Omental fat pad (tissue), 4 donors: ENCODE results near the gene SVIL. TPM values are rescaled to one million over a fixed set of nuclear protein-coding genes. Genes with fewer than 3 reads are reported as not detected.
"Not testable (repeated sequence)": the region's sequence is repeated elsewhere in the genome, so short reads cannot be mapped to it uniquely, and the experiment has no call there.

Source experiments
- ATAC-seq: fragments of 150-250 bp; one replicate; pipeline ENCODE4 v1.9.1; 2016; ENCODE audit warnings: mild to moderate bottlenecking, moderate library complexity; ENCODE audit not compliant: low FRiP score
- DNase-seq: peaks from one replicate; pipeline ENCODE4 v3.0.0-alpha.2; 2019; ENCODE audit warnings: low spot score
- CTCF ChIP-seq, 3 donors: fragments of 450-650 bp; IDR thresholded peaks; one replicate each; pipeline ENCODE4 v1.5.1; 2016 to 2017; ENCODE audit warnings: antibody characterized with exemption in 3 of 3, mild to moderate bottlenecking in 3 of 3, moderate library complexity in 2 of 3
- total RNA-seq, 4 donors: library from RNA; depleted of rRNA; stranded (reverse); fragments of >200 nt; gene quantifications; one replicate each; pipeline ENCODE4 v1.1.0, GENCODE V29; 2016

The SVIL gene
- total RNA-seq, 4 donors from 2014 or later, result 22.8 to 44.4 (median 30.5) TPM

- no peak for TF ChIP-seq CTCF (IDR thresholded peaks at IDR 0.05)
- no peak for DNase-seq
- no peak for ATAC-seq
Observed at GRCh38 chr10:29610876-29611647, 23.7 kb downstream of the SVIL start.

GRCh38 chr10:29610331-29610730 is 24.4 kb downstream of the SVIL start:
- not testable (repeated sequence) for DNase-seq, ATAC-seq

- ATAC-seq (no peak), DNase-seq (no peak)
- no peak for TF ChIP-seq CTCF (IDR thresholded peaks at IDR 0.05)
Observed at GRCh38 chr10:29609696-29610095, 25.1 kb downstream of the SVIL start.

- no peak for ATAC-seq
- DNase-seq, result no peak
- TF ChIP-seq CTCF (IDR thresholded peaks at IDR 0.05), result no peak
Observed at GRCh38 chr10:29608476-29609301, 26.1 kb downstream of the SVIL start.

- no peak for ATAC-seq
- DNase-seq, result no peak
- TF ChIP-seq CTCF (IDR thresholded peaks at IDR 0.05), result no peak
Observed at GRCh38 chr10:29608062-29608461, 26.7 kb downstream of the SVIL start.

GRCh38 chr10:29607576-29607975 is 27.2 kb downstream of the SVIL start:
- no peak for TF ChIP-seq CTCF (IDR thresholded peaks at IDR 0.05)
- no peak for ATAC-seq
- DNase-seq, result no peak

- ATAC-seq, DNase-seq: not testable (repeated sequence)
Observed at GRCh38 chr10:29606693-29607092, 28.1 kb downstream of the SVIL start.
